ENCODE results near the gene SERPINC1.

DNA sequence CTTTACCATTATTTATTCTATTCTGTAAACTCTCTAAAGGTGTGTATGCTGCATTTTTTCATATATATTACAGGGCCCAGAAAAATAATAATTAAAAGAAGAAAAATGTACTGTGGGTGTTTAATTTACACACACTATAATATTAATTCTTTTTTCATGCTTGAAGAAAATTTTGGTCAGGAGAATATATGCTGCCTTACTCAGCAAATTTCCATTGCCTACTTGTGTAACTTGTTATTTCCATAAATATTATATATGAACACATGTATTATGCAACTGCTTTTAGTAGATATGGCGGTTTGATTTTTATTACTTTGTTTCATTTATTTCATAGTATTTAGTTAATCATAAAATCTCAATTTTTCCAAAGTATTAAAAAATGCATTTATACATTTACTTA, 46.4 kb upstream of the SERPINC1 start:
- TF ChIP-seq, protein P1, sequence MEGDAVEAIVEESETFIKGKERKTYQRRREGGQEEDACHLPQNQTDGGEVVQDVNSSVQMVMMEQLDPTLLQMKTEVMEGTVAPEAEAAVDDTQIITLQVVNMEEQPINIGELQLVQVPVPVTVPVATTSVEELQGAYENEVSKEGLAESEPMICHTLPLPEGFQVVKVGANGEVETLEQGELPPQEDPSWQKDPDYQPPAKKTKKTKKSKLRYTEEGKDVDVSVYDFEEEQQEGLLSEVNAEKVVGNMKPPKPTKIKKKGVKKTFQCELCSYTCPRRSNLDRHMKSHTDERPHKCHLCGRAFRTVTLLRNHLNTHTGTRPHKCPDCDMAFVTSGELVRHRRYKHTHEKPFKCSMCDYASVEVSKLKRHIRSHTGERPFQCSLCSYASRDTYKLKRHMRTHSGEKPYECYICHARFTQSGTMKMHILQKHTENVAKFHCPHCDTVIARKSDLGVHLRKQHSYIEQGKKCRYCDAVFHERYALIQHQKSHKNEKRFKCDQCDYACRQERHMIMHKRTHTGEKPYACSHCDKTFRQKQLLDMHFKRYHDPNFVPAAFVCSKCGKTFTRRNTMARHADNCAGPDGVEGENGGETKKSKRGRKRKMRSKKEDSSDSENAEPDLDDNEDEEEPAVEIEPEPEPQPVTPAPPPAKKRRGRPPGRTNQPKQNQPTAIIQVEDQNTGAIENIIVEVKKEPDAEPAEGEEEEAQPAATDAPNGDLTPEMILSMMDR (IDR thresholded peaks at IDR 0.05), result no peak
- TF ChIP-seq JUN (CRISPR knock-in tag; IDR thresholded peaks at IDR 0.05) (no peak), ZNF121 (CRISPR knock-in tag; IDR thresholded peaks at IDR 0.05) (no peak)
- TF ChIP-seq, protein P2, sequence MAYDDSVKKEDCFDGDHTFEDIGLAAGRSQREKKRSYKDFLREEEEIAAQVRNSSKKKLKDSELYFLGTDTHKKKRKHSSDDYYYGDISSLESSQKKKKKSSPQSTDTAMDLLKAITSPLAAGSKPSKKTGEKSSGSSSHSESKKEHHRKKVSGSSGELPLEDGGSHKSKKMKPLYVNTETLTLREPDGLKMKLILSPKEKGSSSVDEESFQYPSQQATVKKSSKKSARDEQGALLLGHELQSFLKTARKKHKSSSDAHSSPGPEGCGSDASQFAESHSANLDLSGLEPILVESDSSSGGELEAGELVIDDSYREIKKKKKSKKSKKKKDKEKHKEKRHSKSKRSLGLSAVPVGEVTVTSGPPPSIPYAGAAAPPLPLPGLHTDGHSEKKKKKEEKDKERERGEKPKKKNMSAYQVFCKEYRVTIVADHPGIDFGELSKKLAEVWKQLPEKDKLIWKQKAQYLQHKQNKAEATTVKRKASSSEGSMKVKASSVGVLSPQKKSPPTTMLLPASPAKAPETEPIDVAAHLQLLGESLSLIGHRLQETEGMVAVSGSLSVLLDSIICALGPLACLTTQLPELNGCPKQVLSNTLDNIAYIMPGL (CRISPR knock-in tag; IDR thresholded peaks at IDR 0.05), result no peak
- TF ChIP-seq, protein P3, sequence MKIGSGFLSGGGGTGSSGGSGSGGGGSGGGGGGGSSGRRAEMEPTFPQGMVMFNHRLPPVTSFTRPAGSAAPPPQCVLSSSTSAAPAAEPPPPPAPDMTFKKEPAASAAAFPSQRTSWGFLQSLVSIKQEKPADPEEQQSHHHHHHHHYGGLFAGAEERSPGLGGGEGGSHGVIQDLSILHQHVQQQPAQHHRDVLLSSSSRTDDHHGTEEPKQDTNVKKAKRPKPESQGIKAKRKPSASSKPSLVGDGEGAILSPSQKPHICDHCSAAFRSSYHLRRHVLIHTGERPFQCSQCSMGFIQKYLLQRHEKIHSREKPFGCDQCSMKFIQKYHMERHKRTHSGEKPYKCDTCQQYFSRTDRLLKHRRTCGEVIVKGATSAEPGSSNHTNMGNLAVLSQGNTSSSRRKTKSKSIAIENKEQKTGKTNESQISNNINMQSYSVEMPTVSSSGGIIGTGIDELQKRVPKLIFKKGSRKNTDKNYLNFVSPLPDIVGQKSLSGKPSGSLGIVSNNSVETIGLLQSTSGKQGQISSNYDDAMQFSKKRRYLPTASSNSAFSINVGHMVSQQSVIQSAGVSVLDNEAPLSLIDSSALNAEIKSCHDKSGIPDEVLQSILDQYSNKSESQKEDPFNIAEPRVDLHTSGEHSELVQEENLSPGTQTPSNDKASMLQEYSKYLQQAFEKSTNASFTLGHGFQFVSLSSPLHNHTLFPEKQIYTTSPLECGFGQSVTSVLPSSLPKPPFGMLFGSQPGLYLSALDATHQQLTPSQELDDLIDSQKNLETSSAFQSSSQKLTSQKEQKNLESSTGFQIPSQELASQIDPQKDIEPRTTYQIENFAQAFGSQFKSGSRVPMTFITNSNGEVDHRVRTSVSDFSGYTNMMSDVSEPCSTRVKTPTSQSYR (CRISPR knock-in tag; IDR thresholded peaks at IDR 0.05), result no peak
- TF ChIP-seq, protein P4, sequence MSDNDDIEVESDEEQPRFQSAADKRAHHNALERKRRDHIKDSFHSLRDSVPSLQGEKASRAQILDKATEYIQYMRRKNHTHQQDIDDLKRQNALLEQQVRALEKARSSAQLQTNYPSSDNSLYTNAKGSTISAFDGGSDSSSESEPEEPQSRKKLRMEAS (CRISPR knock-in tag; IDR thresholded peaks at IDR 0.05), result no peak
